A549 (cell line): ENCODE data around the gene COL19A1.

Source experiments
- FOSL2 ChIP-seq, 2 experiments: fragments of 450-650 bp in 1 of 2; fragments of >200 bp in 1 of 2; sonication (Bioruptor Twin) in 1 of 2; formaldehyde crosslinking; IDR thresholded peaks; 2 replicates each; pipeline versions ENCODE4 v1.5.0 to v1.6.1; 2016 to 2020; ENCODE audit warnings: mild to moderate bottlenecking in 1 of 2, moderate library complexity in 1 of 2
- JUNB ChIP-seq: fragments of >200 bp; sonication (Bioruptor Twin); formaldehyde crosslinking; IDR thresholded peaks from 2 replicates; pipeline ENCODE4 v1.6.1; 2016
- NFE2L2 ChIP-seq: fragments of 150-350 bp; conservative IDR thresholded peaks from 2 replicates; pipeline ENCODE4 v1.6.1; 2014; ENCODE audit warnings: low read length
- RFX5 ChIP-seq: fragments of 450-650 bp; IDR thresholded peaks from 2 replicates; pipeline ENCODE4 v1.7.1; 2014; ENCODE audit warnings: antibody characterized with exemption, mild to moderate bottlenecking, moderate library complexity
- SMC3 ChIP-seq: fragments of >200 bp; sonication (Bioruptor Twin); formaldehyde crosslinking; IDR thresholded peaks from 3 replicates; pipeline ENCODE4 v1.6.1; 2018; ENCODE audit warnings: inconsistent platforms
- TF ChIP-seq, protein P1 (sequence below): fragments of 150-350 bp; IDR thresholded peaks from 2 replicates; pipeline ENCODE4 v1.6.1; 2014; ENCODE audit warnings: low read depth, mild to moderate bottlenecking, low read length

DNA sequence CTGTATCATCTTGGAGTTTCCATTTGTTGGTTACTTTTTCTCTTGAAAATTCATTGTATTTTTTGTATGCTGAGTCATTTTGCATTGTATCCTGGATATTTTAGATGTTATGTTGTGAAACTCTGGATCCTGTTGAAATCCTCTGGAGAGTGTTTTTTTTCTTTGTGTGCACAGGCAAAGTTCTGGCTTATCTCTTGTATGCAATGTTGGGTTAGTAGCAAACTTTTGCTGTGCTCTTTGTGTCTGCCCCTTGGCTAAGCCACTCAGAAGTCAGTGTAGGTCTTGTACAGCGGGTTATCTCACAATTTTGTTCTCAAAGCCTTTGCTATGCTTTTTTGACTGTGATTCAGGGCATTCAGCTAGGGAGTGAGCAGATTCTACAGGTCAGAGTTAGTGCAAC is 40.5 kb upstream of the COL19A1 start:
- TF ChIP-seq FOSL2 (IDR thresholded peaks at IDR 0.05) (no peak), FOSL2 (CRISPR knock-in tag; IDR thresholded peaks at IDR 0.05) (no peak), RFX5 (no peak), SMC3 (no peak), JUNB (no peak), NFE2L2 (no peak)
- TF ChIP-seq, protein P1, sequence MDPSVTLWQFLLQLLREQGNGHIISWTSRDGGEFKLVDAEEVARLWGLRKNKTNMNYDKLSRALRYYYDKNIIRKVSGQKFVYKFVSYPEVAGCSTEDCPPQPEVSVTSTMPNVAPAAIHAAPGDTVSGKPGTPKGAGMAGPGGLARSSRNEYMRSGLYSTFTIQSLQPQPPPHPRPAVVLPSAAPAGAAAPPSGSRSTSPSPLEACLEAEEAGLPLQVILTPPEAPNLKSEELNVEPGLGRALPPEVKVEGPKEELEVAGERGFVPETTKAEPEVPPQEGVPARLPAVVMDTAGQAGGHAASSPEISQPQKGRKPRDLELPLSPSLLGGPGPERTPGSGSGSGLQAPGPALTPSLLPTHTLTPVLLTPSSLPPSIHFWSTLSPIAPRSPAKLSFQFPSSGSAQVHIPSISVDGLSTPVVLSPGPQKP: no peak
